Head of caudate nucleus (tissue), 42 donors: ENCODE measurements around the gene TYRO3.
A peak's percentile ranks its signal among the peaks of the same experiment; 100 is the strongest.
"Not testable (repeated sequence)": the region's sequence is repeated elsewhere in the genome, so short reads cannot be mapped to it uniquely, and the experiment has no call there.

Experiments
- DNase-seq, 42 donors: peaks; one replicate each; pipeline versions ENCODE4 v3.0.0 to v3.0.0-alpha.2; 2020 to 2021; ENCODE audit warnings: mixed read lengths in 7 of 42
- intact Hi-C: fragments of 100-400 bp; cut with DNase I; formaldehyde crosslinking; loops from one replicate; pipeline ENCODE4 v1.15.0; 2022

Gene TYRO3

GRCh38 chr15:41589571-41589970 lies 30.6 kb downstream of the TYRO3 start:
- intact Hi-C loops, DNase-seq: not testable (repeated sequence)

GRCh38 chr15:41591217-41591616 lies 32.2 kb downstream of the TYRO3 start:
- DNase-seq, intact Hi-C loops: not testable (repeated sequence)

DNA sequence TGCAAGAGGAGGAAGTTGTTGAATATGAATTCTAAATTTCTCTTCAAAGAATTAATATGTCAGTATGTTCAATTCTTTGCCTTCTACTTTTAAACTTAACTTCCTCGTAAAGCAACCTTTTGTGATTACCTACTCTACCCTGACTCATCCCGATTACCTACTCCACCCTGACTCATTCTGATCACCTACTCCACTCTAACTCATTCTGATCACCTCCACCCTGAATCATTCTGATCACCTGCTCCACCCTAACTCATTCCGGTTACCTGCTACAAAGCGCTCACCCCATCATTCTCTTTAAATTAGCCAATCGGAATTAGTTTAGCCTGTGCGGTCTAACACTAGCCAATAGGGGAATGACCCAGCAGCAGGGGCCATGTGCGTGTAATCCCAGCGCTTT lies 33.7 kb downstream of the TYRO3 start:
- intact Hi-C loops, result not testable (repeated sequence)
- peak in 18 of 42 donors; percentile 20 to 78 (median 51) for DNase-seq

- DNase-seq, result no peak
- intact Hi-C loops, result no loop called here
These were observed 36.1 kb downstream of the TYRO3 start for GRCh38 chr15:41594801-41595746.

DNA sequence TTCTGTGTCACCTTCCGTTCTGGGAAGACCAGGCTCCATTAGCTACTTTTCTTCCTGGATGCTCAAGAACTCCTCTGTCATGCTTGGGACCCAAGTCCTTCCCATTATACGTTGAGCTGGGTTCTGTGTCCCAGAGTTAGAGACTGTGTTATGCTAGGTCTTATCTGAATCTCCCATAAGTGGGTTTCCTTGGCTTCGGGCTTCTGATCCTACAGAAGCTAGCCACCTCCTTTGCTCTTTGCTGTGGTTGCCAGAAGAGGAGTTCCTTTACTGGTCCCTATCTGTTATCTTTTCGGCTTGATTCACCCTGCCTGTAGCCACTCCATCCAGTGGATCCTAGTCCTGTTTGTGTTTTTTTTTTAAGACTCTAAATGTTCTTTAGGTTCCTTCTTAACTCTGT lies 38.0 kb downstream of the TYRO3 start:
- DNase-seq, result no peak
- intact Hi-C loops, result no loop called here

- intact Hi-C loops, result no loop called here
- DNase-seq, result no peak
These were observed 38.8 kb downstream of the TYRO3 start for GRCh38 chr15:41597787-41598186.

GRCh38 chr15:41599061-41599460 lies 40.0 kb downstream of the TYRO3 start:
- intact Hi-C loops, result no loop called here

GRCh38 chr15:41603411-41603935 lies 44.5 kb downstream of the TYRO3 start:
- DNase-seq, result peak in 14 of 42 donors; percentile 21 to 62 (median 40)
- intact Hi-C loops, result no loop called here

More at GRCh38 chr15:41599061-41599460, 40.0 kb downstream of the TYRO3 start:
- no peak for DNase-seq

DNA sequence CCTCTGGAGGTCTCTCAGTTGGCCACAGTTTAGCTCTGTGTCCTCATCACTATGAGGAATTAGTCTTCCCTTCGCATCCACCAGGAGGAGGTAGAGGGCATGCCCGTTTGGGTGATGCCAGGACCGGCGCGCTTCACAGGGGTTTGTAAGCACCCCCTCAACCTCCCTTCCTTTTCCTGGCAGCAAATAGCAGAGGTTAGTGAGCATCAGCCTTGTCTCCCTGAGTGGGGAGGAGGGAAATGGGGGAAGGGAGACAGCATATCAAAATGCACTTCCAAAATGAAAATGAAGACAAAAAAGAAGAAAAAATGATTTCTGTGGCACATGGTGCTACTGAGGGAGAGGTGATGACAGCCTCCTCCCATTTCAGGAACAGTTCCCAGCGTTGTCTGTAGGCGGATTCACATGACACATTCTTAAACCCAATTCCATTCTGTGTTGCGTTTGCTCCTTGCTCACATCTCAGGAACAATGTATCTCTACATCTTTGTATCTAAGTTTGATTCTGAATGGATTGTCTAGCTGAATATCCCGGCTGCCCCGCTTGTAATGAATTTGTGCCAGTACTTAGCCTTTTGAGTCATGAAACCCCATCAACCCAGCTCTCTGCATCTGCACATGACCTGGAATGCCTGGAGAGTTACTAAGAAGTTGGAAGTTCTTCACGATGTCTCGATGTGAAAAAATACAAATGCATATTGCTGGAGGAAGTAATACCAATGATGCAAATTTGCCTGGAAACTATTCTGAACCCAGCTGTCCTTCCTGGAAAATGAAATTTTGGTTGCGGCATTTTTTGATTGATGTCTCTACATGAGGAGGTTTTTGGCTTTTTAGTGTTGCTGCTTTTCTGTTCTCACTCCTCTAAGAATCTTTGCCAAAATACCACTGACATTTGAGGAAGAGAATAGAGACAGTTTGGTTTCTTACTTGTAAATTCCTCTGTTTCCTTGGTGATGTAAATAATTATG lies 45.2 kb downstream of the TYRO3 start:
- intact Hi-C loops, result no loop called here

DNA sequence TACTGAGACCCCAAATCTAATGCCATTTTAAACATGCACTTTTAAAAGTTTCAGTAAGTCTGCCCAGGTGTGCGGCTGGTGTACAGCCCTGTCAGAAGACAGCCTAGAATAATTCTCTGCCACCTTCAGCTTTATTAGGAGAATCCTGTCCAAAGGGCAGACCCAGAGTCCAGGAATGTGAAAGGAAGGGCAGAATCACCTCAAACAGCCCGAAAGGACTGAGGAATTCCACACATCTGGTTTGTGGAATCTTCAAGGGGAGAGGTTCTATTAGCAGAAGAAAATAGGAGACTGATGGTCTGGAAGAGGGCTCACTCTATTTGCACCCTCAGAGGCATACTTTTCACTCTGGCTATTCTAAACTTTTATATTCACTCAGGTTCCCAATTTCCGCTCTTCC lies 46.6 kb downstream of the TYRO3 start:
- intact Hi-C loops, result no loop called here

More for the DNA sequence above, 45.2 kb downstream of the TYRO3 start:
- DNase-seq, result peak; percentile 49 to 92 (median 80)

DNA sequence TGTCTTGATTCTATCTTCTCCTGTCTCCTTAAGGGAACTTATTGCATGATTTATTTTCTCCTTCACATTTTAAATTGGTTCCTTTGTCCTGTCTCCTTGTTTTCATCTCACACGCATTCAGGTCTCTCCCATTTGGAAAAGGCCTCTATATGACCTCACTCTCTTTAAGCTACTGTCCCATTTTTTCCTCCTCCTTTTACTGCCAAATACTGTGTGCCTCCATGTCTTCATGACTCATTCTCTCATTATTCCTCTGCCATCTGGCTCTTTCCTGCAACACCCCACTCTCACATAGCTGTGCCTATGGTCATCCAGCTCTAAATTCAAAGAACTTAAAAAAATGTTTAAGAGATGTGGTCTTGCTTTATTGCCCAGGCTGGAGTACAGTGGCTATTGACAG lies 48.0 kb downstream of the TYRO3 start:
- DNase-seq, result no peak
- intact Hi-C loops, result no loop called here

More for the DNA sequence above, 46.6 kb downstream of the TYRO3 start:
- DNase-seq, result no peak

- intact Hi-C loops, result no loop called here
- no peak for DNase-seq
These were observed 50.1 kb downstream of the TYRO3 start for GRCh38 chr15:41609123-41609522.

- intact Hi-C loops, result no loop called here
- DNase-seq, result no peak
These were observed 51.0 kb downstream of the TYRO3 start for GRCh38 chr15:41610048-41610447.

DNA sequence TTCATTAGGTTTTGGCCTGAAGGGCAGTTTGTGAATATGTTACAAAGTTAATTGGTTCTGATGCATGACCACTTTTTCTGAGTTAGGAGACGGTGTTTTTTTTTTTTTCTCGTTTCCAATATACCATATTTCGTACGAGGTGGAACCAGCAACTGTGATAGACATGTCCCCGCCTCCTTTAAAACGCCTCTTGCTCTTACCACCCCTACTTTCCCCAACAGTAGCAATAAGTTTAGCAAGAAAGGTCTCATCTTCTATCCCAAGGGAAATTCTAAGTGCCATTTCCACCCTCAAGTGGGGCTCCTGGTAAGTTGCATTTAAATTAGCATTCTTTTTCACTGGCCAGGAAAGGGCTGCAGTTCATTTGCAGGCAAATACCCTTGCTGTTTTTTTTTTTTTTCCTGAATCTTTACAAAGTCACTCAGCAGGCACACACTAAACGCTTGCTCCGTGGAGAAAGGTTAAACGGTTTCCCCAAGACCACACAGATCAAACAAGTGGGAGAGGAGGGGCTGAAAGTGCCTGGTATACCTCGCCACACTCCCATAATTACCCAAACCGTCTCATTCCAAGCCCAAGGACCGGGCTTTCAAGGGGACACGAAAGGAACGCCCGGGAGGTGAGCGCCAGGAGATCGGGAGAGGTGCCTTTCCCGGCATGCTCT lies 61.7 kb downstream of the TYRO3 start:
- intact Hi-C loops, result loop anchor here (5.0 kb wide), 1 partner anchor 42 kb away; the partner anchor contains the start of gene MGA
- peak in 2 of 42 donors; percentile 12 to 62 for DNase-seq

DNA sequence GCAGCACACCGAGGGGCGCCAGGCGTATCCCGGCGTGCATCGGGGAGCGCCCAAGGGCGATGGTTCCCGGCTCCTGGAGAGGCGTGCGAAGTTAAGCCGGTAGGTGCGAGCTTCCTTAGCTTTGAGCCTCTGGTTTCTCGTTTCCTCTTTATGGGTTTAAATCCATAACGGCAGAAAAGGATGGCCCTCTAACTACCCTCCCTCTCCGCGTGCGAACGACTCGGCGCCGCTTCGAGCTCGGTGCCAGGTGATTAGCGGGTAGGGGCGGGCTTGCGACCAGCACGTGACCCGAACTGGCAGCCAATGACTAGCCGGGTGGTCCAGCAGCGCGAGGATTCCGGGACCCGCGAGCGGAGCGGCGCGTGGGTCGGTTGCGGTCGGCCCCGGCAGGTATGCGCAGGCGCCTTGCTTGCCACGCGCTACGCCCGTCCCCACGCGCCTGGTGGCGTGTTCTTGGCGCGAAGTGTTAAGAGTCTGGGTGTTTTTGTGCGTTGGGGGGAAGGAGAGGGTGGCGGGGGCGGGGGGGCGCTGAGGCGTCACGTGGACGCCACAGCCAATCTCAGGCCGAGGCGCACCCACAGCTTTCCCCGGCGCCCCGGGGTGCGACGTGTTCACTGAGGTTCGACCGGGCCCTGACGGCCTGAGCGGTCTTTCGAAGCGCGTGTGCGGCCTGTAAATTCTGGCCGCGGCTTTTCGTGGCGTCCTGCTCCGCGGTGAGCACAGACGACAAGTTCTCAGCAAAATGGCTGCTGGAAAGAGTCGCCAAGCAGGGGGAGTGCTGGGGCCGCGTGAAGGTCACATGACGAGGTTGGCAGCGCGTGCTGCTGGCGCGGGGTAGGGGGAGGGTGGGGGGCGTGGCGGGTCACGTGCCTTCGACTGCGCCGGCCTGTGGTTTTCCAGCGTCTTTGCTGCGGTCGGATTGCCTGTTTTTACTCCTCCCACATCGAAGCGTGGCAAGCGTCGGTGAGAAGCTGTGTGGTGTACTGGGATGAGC lies 62.5 kb downstream of the TYRO3 start:
- intact Hi-C loops, result loop anchor here (5.0 kb wide), 1 partner anchor 41 kb away; the partner anchor contains the start of gene MGA
- peak; percentile 75 to 95 (median 89) for DNase-seq

DNA sequence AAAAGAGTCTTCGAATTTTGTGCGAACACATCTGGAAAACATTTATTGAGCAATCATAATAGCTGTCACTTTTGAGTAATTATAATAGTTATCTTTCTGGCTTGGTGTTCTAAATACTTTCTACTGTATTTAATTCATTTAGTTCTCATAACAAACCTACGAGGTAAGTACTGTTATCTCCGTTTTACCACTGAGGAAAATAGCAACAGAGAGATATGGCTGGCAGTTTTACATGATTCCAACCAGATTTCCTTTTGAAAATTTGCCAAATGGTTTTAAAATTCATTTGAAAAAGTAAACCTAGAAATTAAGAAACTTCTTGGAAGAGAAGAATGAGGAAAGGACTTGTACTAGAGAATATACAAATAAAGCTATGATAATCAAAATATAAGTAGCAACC lies 63.9 kb downstream of the TYRO3 start:
- DNase-seq, result no peak
- intact Hi-C loops, result loop anchor here (5.0 kb wide), 1 partner anchor 39 kb away; the partner anchor contains the start of gene MGA

DNA sequence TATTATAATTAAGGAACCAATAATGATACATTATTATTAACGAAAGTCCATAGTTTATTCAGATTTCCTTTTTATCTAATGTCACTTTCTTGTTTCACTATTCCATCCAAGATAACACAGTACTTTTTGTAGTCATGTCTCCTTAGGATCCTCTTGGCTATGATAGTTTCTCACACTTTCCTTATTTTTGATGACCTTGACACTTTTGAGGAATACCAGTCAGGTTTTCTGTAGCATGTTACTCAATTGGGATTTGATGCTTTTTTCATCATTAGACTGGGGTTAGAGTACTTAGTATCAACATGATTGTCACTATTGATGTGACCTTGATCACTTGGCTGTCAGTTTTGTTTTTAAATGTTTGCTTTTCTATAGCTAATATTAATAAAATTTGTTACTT lies 68.2 kb downstream of the TYRO3 start:
- intact Hi-C loops, result no loop called here
- no peak for DNase-seq
